Measurements from ENCODE around the gene TRIM15. TPM values are rescaled to one million over a fixed set of nuclear protein-coding genes. Genes with fewer than 3 reads are reported as not detected.

The TRIM15 gene
- total RNA-seq, 1 donor from 2014 or later, result not detected

GRCh38 chr6:30157999-30158398 lies 5.3 kb upstream of the TRIM15 start:
- TF ChIP-seq, protein P1, sequence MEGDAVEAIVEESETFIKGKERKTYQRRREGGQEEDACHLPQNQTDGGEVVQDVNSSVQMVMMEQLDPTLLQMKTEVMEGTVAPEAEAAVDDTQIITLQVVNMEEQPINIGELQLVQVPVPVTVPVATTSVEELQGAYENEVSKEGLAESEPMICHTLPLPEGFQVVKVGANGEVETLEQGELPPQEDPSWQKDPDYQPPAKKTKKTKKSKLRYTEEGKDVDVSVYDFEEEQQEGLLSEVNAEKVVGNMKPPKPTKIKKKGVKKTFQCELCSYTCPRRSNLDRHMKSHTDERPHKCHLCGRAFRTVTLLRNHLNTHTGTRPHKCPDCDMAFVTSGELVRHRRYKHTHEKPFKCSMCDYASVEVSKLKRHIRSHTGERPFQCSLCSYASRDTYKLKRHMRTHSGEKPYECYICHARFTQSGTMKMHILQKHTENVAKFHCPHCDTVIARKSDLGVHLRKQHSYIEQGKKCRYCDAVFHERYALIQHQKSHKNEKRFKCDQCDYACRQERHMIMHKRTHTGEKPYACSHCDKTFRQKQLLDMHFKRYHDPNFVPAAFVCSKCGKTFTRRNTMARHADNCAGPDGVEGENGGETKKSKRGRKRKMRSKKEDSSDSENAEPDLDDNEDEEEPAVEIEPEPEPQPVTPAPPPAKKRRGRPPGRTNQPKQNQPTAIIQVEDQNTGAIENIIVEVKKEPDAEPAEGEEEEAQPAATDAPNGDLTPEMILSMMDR (IDR thresholded peaks at IDR 0.05; ENCODE audit: insufficient read depth, low read length, severe bottlenecking), result no peak
- Histone ChIP-seq H3K27me3 (ENCODE audit: control insufficient read depth, insufficient read depth, low read length) (no peaks in the 10 kb centered on the region), H3K36me3 (ENCODE audit: control insufficient read depth, insufficient read depth, low read length) (no peaks in the 10 kb centered on the region), H3K4me3 (ENCODE audit: low read depth, low read length) (no peak overlapping the region)
- FAIRE-seq (no peak), DNase-seq (ENCODE audit: low read depth) (no peak)

DNA sequence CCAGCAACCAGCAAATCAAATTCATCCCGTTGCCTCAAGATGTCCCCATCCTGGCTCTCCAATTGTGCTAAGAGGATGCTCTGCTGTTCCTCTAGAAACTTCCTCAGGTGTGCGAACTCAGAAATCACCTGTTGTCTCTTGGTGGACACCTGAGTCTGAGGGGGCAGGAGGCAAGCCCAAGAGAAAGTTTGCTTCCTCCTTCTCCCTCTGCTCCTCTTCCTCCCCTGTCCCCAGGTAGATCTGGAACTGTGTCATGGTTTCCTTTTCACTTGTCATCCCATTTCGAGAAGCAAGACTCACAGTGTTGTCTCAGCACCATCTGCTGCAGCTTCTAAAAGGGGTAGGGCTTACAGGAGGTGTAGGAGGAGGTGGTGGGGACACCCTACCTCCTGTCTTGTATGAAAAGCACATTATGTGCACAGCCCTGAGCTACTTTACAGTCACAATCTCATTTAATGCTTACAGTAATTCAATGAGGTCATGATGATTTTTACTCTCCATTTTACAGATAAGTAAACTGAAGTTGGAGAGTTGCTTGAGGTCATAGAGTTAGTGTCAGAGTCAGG lies 4.8 kb upstream of the TRIM15 start:
- TF ChIP-seq, protein P1 (IDR thresholded peaks at IDR 0.05; ENCODE audit: insufficient read depth, low read length, severe bottlenecking), result no peak
- Histone ChIP-seq H3K36me3 (ENCODE audit: control insufficient read depth, insufficient read depth, low read length) (no peaks in the 10 kb centered on the region), H3K4me3 (ENCODE audit: low read depth, low read length) (no peak overlapping the region), H3K27me3 (ENCODE audit: control insufficient read depth, insufficient read depth, low read length) (no peaks in the 10 kb centered on the region)
- FAIRE-seq (no peak), DNase-seq (ENCODE audit: low read depth) (no peak)

DNA sequence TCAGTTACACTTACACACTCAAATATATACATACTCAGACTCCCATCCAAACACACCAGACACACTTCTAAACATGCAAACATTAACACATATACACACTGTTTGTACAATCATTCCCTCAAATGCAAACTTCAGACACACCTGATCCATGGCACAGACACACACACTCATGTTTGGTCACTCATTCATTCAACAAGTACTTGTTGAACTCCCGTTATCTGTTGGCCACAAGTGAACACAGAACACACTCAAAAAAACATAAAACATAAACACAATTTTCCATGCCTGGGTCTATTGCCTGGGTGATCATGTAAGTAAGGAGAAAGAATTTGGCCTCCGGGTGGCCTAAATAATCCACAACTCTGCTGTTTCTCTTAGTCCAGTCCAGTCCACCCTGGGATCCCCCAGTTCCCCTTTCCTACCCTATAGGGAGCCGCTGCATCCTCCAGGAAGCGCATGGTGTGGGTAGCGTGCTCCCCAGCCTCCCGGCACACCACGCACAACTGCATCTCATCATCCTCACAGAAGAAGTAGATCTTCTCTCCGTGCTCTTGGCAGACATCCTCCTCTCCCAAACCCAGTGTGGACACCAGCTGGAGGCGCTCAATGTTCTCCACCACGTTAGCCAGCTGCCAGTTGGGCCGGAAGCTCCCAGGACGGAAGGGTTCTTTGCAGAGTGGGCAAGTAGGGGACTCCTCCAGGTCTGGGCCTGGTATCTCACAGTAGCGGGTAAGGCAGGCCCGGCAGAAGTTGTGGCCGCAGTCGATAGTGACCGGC lies 3.1 kb upstream of the TRIM15 start:
- DNase-seq (ENCODE audit: low read depth), result no peak
- FAIRE-seq, result no peak
- no peaks in the 10 kb centered on the region for H3K27me3 ChIP-seq (ENCODE audit: control insufficient read depth, insufficient read depth, low read length)
- H3K4me3 ChIP-seq (ENCODE audit: low read depth, low read length), result no peak overlapping the region
- H3K36me3 ChIP-seq (ENCODE audit: control insufficient read depth, insufficient read depth, low read length), result no peaks in the 10 kb centered on the region
- TF ChIP-seq, protein P1 (IDR thresholded peaks at IDR 0.05; ENCODE audit: insufficient read depth, low read length, severe bottlenecking), result no peak

DNA sequence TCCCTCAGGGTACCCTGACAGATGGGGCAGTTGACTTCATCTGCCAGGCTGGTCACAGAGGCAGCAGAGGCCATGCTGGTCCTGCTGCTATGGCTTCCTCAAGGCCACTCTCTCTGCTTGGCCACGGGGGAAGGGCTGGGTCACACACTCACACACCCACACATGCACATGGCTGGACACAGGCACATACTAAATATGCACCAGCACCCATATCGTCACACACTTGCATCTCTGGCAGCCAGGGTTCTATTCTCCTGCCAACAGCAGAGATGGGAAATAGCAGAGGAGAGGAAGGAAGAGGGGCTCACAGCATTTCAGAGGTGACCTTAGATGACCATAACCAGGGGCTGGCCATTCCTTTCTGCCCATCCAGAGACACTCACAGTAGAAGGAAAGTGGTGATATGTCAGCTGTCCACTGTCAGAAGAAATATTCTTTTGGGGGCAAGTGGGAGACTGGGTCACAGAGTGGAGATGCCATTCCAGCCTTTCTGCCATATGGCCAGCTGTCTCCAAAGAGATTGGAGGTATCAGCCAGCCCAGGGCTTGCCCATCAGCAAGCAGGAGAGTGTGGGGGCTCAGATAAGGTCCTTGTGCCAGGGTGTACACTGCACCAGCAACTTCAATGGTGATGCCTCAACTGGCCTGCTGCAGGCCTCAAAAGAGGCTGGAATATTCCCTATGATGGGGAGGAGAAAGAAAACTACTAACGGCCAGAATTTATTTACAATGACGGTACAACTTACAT lies 2.4 kb upstream of the TRIM15 start, which contains the start of gene TRIM10:
Gene TRIM10, minus strand, starts transcription at position 427 of the 747 bp plus-strand sequence. Its CDS starts 353 bp downstream, at position 74.
- no peak for DNase-seq (ENCODE audit: low read depth)
- FAIRE-seq, result no peak
- no peak within 1 kb of the TSS for H3K4me3 ChIP-seq (ENCODE audit: low read depth, low read length)
- TF ChIP-seq, protein P1 (IDR thresholded peaks at IDR 0.05; ENCODE audit: insufficient read depth, low read length, severe bottlenecking), result no peak
- H3K36me3 ChIP-seq (ENCODE audit: control insufficient read depth, insufficient read depth, low read length), result no peaks in the 10 kb centered on the region
- no peaks in the 10 kb centered on the region for H3K27me3 ChIP-seq (ENCODE audit: control insufficient read depth, insufficient read depth, low read length)

- DNase-seq (ENCODE audit: low read depth) (no peak), FAIRE-seq (no peak)
- H3K4me3 ChIP-seq (ENCODE audit: low read depth, low read length), result no peak overlapping the region
Measured at GRCh38 chr6:30162265-30163089, 869 bp upstream of the TRIM15 start.

More at GRCh38 chr6:30162265-30163089, 869 bp upstream of the TRIM15 start:
- Histone ChIP-seq H3K27me3 (ENCODE audit: control insufficient read depth, insufficient read depth, low read length) (no peaks in the 10 kb centered on the region), H3K36me3 (ENCODE audit: control insufficient read depth, insufficient read depth, low read length) (no peaks in the 10 kb centered on the region)
- TF ChIP-seq, protein P1 (IDR thresholded peaks at IDR 0.05; ENCODE audit: insufficient read depth, low read length, severe bottlenecking), result no peak
